Left cardiac atrium (tissue), 4 donors: Measurements from ENCODE around the gene RUNX1. TPM values are rescaled to one million over a fixed set of nuclear protein-coding genes. Genes with fewer than 3 reads are reported as not detected.

Source experiments
- ATAC-seq, 2 donors: fragments of 200-7000 bp; cut with Tn5 transposase; one replicate each; pipeline ENCODE4 v1.9.1; 2020; ENCODE audit warnings: mild to moderate bottlenecking in 2 of 2, moderate library complexity in 2 of 2
- DNase-seq: peaks from one replicate; pipeline ENCODE4 v3.0.0-alpha.2; 2020
- intact Hi-C, 2 donors: fragments of 100-400 bp; cut with DNase I; formaldehyde crosslinking; loops; one replicate each; pipeline versions ENCODE4 v1.14.1 to v1.15.1; 2022 to 2023
- total RNA-seq, 2 donors: library from RNA; stranded (reverse); fragmentation: NEBNext Ultra II Directional; extraction: Animal tissue kit (Norgen Biotek cat#: 25700); gene quantifications; one replicate each; pipeline ENCODE4 v1.2.1, GENCODE V29; 2021
- donor health status: DM: no; HTN: yes; CAD: no.
- donor health status: DM: no; HTN: yes; CAD: no; lungs with severe emphysema.
- donor health status: DM: yes; HTN: yes; CAD: no.
- donor health status: Dilated cardiomyopathy.

Gene RUNX1
- total RNA-seq, 2 donors from 2014 or later = 7.8 to 27.4 TPM

DNA sequence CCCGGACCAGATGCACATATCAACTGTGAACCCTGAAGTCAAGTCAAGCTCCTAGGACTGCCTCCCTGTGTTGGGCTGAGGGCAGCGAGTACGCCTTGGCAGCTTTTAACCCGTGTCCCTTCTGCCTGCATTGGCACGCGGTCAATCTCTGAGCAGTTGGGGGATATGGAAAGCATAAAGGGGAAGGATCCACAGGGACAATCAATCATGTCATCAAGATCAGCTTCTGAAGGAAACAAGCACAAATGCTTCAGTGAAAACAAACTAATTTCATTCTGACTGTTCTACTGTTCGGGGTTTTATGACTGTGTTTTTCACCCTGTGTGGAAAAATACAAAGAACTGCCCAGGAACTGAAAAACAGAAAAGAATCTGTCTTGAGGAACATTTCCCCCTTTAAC lies 106.2 kb downstream of the RUNX1 start:
- no peak for DNase-seq
- intact Hi-C loops = no loop called here
- ATAC-seq = no peak

DNA sequence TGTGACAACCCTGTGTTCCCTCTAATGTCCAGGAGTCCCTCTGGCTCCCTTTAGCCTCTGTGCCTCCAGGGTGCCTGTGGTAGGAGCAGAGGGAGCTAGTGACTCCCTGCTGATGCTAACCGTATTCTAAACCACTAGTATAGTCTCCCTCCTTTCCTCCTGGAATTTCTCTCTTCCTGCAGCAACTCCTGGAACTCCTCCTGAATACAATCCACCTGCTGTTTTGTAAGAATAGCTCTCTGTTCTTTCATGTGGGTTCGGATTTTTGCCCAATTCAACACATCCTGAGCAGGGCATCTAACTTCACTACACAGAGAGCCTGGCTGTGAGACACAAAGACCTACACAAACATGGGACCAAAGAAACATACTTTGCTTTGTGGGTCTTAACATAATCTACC lies 107.9 kb downstream of the RUNX1 start:
- no peak for ATAC-seq
- intact Hi-C loops = no loop called here
- DNase-seq = no peak

- intact Hi-C loops = no loop called here
- DNase-seq (no peak), ATAC-seq (no peak)
Measured at GRCh38 chr21:34939673-34940331, 109.3 kb downstream of the RUNX1 start.

DNA sequence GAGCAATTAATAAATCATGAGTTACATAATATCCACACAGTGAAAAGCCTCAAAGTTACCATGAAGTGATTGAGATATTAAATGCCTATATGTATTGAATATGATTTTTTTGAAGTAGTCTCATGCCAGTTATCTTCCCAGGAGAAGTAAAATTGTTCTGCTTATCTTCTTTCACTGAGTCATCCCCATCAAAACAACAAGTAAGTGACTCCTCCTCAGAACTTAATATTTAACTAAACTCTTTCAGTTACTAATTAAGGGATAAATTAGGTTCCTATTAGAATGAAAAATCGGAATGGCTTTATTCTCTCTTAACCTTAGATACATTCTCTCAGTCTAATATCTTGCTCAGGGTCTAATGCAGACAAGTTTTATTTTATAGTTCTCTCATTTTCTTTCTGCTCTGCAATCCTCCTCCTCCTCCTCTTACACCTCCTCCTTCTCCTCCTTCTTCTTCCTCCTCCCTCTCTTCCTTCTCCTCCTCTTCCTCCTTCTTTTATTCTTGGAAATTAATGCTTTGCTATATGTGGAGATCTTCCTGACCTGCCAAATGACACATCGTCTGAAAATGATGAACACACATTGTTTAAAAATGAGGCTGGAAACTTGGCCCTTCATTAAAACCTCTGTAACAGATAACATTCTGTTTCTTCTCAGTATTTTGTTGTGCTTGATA lies 110.9 kb downstream of the RUNX1 start:
- ATAC-seq (no peak), DNase-seq (no peak)
- intact Hi-C loops = no loop called here

- peak in 1 of 2 donors; percentile 38 for ATAC-seq
- DNase-seq = no peak
- intact Hi-C loops = no loop called here
Measured at GRCh38 chr21:34936883-34937563, 112.1 kb downstream of the RUNX1 start.

- no peak for DNase-seq
- no peak for ATAC-seq
- intact Hi-C loops = no loop called here
Measured at GRCh38 chr21:34936371-34936789, 112.7 kb downstream of the RUNX1 start.

DNA sequence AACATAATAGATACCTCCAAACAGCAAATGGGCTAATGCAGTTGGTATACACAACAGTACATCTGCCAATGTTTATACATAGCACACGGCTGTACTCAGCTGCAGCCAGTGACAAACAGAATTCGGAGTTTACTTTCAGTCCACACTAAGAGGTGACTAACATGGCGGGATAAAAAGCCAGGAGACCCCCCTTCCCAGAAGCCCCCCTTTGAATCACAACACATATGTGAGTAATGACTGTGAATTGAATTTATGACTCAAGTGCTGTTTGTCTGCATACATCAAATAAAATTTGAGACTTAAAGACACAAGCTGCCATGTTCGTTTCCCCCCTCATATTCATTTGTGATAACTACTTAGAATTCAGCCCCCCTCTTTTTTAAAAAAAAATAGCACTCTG lies 113.2 kb downstream of the RUNX1 start:
- DNase-seq (no peak), ATAC-seq (no peak)
- intact Hi-C loops = no loop called here

- no peak for DNase-seq
- no peak for ATAC-seq
- intact Hi-C loops = no loop called here
Measured at GRCh38 chr21:34935452-34935851, 113.7 kb downstream of the RUNX1 start.

GRCh38 chr21:34934350-34934749 lies 114.8 kb downstream of the RUNX1 start:
- DNase-seq = no peak
- ATAC-seq = no peak
- intact Hi-C loops = no loop called here

DNA sequence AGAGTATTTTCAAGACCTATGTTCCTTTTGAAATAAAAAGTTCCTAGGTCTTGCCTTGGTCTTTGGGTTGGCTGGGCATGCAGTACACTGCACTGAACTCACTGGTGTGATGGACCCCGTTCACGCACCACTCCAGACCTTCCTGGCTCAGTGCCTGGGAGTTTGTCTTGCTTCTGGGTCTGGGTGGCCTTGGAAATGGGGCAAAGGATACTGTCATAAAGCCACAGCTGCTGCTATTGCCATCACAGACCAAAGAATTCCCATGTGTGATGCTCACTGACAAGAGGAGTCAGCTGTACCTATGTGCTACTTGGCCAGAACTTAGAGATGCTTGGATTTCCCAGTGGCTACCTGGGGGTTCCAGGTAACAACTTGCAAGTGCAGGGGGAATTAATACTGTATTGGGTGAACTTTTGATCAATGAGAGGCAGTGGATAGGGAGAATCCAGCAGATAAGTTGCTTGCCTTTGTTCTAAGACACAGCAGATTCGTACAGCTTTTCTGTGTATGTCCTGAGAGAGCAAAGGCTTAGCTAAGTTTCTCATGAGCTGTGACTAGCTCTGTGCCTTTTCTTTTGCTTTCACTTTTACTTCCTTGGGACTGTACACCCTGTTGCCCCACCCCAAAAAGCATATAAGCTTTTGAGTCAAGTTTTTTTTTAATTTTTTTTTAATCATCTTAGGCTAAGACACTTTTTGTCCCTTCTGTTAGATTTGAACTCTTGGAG lies 115.3 kb downstream of the RUNX1 start:
- no peak for ATAC-seq
- DNase-seq = no peak
- intact Hi-C loops = no loop called here

DNA sequence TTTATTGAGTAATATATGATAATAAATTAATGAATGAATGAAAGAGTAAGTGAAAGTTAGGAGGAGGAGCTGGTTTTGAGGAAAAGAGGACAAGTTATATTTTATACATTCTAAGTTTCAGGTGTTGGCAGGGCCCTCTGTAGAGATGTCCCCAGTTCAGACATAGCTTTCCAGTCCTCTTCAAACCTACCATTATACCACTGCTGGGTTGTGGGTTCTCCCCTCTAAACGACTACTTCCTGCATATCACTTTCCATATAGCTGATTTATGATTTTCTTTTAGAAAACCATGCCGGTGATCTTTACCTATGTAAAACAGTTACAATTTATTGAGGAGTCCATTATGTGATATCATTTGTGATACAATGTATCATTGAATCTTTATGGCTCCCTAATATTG lies 116.9 kb downstream of the RUNX1 start:
- intact Hi-C loops = no loop called here
- ATAC-seq = no peak
- no peak for DNase-seq

GRCh38 chr21:34930971-34931370 lies 118.1 kb downstream of the RUNX1 start:
- intact Hi-C loops = no loop called here
- ATAC-seq = no peak
- no peak for DNase-seq

DNA sequence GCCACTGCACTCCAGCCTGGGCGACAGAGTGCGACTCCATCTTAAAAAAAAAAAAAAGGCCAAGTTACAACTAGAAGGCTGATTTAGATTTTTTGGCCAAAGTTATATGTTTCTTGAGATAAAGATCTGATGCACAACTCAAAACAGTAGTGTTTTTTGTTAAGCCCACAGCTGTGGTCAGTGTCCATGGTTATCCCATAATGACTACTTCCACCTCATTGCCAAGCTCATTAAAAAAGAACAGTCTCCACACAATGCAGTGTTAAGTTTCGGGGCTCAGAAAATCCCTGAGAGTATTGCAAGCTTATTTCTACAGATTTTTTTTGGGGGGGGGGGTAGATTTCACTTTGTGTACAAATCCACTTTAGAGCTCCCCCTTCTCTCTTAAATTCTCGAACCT lies 120.5 kb downstream of the RUNX1 start:
- ATAC-seq = no peak
- no peak for DNase-seq

DNA sequence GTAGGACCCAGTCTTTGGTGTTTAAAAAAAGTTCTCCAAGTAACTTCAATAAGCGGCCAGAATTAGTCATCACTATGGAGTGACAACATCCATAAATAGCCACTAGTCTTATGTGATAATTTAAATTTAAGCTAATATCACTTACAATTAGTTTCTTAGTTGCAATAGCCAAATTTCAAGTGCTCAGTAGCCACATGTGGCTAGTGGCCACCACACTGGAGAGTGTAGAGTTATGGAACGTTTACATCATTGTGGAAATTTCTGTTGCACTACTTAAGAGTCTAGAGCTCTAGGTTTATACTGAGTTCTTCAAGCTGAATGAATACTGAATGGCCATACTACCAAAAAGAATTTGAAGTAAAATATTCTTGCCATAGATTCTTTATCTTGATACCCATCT lies 121.1 kb downstream of the RUNX1 start:
- no peak for DNase-seq
- intact Hi-C loops = no loop called here
- no peak for ATAC-seq

More for the DNA sequence above, 120.5 kb downstream of the RUNX1 start:
- intact Hi-C loops = no loop called here

- ATAC-seq = peak; percentile 49 to 87
- intact Hi-C loops = no loop called here
- DNase-seq = no peak
Measured at GRCh38 chr21:34926803-34927467, 122.2 kb downstream of the RUNX1 start.

GRCh38 chr21:34925597-34925996 lies 123.5 kb downstream of the RUNX1 start:
- ATAC-seq = no peak
- no peak for DNase-seq
- intact Hi-C loops = no loop called here

DNA sequence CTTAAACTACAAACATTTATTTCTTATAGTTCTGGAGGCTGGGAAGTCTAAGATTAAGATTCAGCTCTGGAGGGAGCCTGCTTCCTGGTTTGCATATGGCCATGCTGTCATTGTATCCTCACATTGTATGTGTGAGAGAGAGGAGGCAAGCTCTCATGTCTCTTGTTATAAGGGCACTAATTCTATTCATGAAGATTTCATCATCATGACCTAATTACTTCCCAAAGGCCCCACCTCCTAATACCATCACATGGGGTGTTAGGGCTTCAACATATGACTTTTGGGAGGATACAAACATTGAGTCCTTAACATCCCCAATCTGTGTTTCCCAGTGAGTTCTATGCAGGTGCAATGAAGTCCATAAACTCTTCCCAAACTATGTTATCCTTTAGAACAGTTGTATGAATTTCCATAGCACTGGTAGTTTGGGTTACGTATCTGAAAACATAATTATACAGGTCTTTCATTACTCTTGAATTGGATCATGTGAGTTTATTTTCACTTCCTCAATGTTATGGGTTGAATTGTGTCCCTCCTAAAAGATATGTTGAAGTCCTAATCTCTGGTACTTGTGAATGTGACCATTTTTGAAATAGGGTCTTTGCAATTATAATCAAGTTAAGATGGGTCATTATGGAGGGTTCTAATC lies 124.2 kb downstream of the RUNX1 start:
- no peak for DNase-seq
- no peak for ATAC-seq
- intact Hi-C loops = no loop called here

DNA sequence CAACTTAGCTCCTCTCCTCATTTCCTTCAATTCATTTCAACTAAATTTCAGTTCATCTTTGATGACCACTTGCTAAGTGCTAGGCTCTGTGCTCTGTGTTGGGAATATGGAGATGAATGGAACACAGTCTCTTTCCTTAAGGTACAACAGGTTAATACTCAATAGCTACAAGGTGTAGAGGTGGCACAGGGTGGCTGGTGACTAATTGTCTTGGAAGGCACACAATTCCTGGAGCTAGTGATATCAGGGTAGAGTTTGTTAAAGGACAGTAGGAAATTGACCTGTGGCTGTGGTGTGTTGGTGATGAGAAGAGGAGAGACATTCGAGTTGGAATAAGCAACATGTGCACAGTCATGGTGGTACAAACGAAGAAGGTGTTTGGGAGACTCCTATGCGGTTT lies 124.9 kb downstream of the RUNX1 start:
- ATAC-seq (no peak), DNase-seq (no peak)
- intact Hi-C loops = no loop called here

DNA sequence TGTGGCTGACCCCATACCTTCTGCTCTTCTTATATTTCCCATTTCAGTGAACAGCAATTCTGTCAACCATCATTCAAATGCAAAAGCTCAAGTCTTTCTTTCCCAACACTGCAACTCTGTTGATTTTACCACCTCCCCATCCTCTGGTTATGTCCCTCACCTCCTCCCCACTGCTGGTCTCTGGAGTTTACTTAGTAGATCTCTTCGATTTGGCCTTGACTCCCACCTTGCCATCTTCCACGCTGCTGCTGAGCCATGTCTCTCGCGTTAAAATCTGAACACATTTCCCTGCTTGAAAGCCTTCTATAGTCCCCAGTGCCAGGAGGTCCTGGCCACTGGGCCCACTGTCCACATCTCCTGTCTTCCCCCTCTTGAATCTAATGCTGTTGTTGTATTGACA lies 125.5 kb downstream of the RUNX1 start:
- intact Hi-C loops = no loop called here
- no peak for DNase-seq
- no peak for ATAC-seq
